CD4-positive, CD25-positive, alpha-beta regulatory T cell (primary cell): ENCODE data around the gene MAP2. TPM values are rescaled to one million over a fixed set of nuclear protein-coding genes. Genes with fewer than 3 reads are reported as not detected.

Experiments used
- ATAC-seq, 2 donors: fragments of 150-1000 bp; cut with Tn5 transposase; one replicate each; pipeline ENCODE4 v1.10.0; 2021; ENCODE audit warnings: low read depth in 2 of 2, moderate number of reproducible peaks in 2 of 2, moderate library complexity in 1 of 2
- DNase-seq, 3 donors: peaks; one replicate each; pipeline versions ENCODE4 v3.0.0 to v3.0.0-alpha.2; 2012 to 2022; ENCODE audit warnings: mixed read lengths in 1 of 3
- H3K27ac ChIP-seq: one replicate; pipeline ENCODE4 v1.7.0; 2013; ENCODE audit warnings: mild to moderate bottlenecking, low read length; ENCODE audit not compliant: insufficient read depth, poor library complexity, severe bottlenecking
- H3K27me3 ChIP-seq: one replicate; pipeline ENCODE4 v1.7.0; 2013; ENCODE audit warnings: low read length; ENCODE audit not compliant: control insufficient read depth, insufficient read depth
- H3K36me3 ChIP-seq: one replicate; pipeline ENCODE4 v1.7.0; 2013; ENCODE audit warnings: mild to moderate bottlenecking, low read length, moderate library complexity; ENCODE audit not compliant: control insufficient read depth, insufficient read depth
- H3K4me1 ChIP-seq: 2 replicates; pipeline ENCODE4 v1.7.0; 2013; ENCODE audit warnings: mild to moderate bottlenecking, low read length; ENCODE audit not compliant: insufficient read depth, control insufficient read depth, poor library complexity, severe bottlenecking
- H3K4me3 ChIP-seq: one replicate; pipeline ENCODE4 v1.7.0; 2013; ENCODE audit warnings: low read depth, mild to moderate bottlenecking, low read length, moderate library complexity
- H3K9me3 ChIP-seq, 2 experiments: 1 replicate in 1 of 2; 2 replicates in 1 of 2; pipeline ENCODE4 v1.7.0; 2013; ENCODE audit warnings: low read length in 2 of 2, mild to moderate bottlenecking in 1 of 2, moderate library complexity in 1 of 2; ENCODE audit not compliant: control insufficient read depth in 2 of 2
- H3K27ac Mint-ChIP-seq, 3 donors: one replicate each; pipeline ENCODE4 v1.8.0; 2020 to 2022; ENCODE audit warnings: mild to moderate bottlenecking in 3 of 3, mixed read lengths in 3 of 3, moderate library complexity in 2 of 3
- H3K27me3 Mint-ChIP-seq: one replicate; pipeline ENCODE4 v1.8.0; 2022; ENCODE audit warnings: mild to moderate bottlenecking, mixed read lengths
- H3K36me3 Mint-ChIP-seq: one replicate; pipeline ENCODE4 v1.8.0; 2020; ENCODE audit warnings: mixed read lengths
- H3K4me1 Mint-ChIP-seq, 4 donors: one replicate each; pipeline ENCODE4 v1.8.0; 2020 to 2022; ENCODE audit warnings: mixed read lengths in 4 of 4, mild to moderate bottlenecking in 1 of 4
- H3K4me3 Mint-ChIP-seq, 4 donors: one replicate each; pipeline ENCODE4 v1.8.0; 2020 to 2022; ENCODE audit warnings: mild to moderate bottlenecking in 4 of 4, mixed read lengths in 4 of 4, moderate library complexity in 3 of 4
- H3K9me3 Mint-ChIP-seq, 7 donors: one replicate each; pipeline ENCODE4 v1.8.0; 2020 to 2022; ENCODE audit warnings: mixed read lengths in 7 of 7, mild to moderate bottlenecking in 3 of 7, moderate library complexity in 2 of 7
- polyA plus RNA-seq, 4 donors: library from polyadenylated mRNA; unstranded; fragments of 300-500 nt; fragmentation: Illumina TruSeq; gene quantifications; one replicate each; pipeline ENCODE4 v1.2.3, GENCODE V29; 2021
- total RNA-seq: library from RNA; stranded (reverse); gene quantifications from one replicate; pipeline ENCODE4 v1.2.3, GENCODE V29; 2022

The MAP2 gene
- total and polyA plus RNA-seq, 5 donors from 2014 or later = 0.16 to 1.1 TPM; not detected in 3

DNA sequence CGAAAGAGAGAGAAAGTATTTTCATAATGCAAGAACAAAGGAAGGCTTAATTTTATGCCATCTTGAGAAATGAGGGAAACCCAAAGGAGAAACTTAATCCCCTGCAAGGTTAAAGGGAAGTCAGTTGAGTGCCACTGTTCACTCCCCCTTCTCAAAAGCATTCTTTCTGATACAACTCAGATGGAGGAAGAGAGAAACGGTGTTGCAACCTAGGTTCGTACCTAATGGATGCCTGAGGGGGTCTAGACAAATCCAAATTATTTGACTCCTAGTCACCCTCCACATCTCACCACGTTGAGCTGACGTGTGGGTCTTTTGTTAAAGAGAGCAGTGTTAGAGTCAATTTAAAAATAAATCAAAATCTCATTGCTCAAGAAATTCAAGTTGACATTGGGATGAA lies 295.2 kb downstream of the MAP2 start:
- no peak overlapping the region for H3K4me3 Mint-ChIP-seq
- Histone ChIP-seq H3K4me1 (no peaks in the 10 kb centered on the region), H3K27ac (no peak overlapping the region), H3K9me3 (no peaks in the 10 kb centered on the region), H3K36me3 (no peaks in the 10 kb centered on the region), H3K27me3 (no peaks in the 10 kb centered on the region), H3K4me3 (no peak overlapping the region)
- H3K27ac Mint-ChIP-seq = no peak overlapping the region
- H3K4me1 Mint-ChIP-seq = no peaks in the 10 kb centered on the region
- H3K9me3 Mint-ChIP-seq = peaks cover 0 to 4% (median 0%) of the 10 kb centered on the region in 7 donors
- ATAC-seq = no peak
- no peaks in the 10 kb centered on the region for H3K27me3 Mint-ChIP-seq
- no peaks in the 10 kb centered on the region for H3K36me3 Mint-ChIP-seq
- DNase-seq = no peak

- Mint-ChIP-seq H3K27ac (no peak overlapping the region), H3K4me3 (no peak overlapping the region), H3K27me3 (no peaks in the 10 kb centered on the region), H3K36me3 (no peaks in the 10 kb centered on the region), H3K9me3 (peaks cover 0 to 4% (median 0%) of the 10 kb centered on the region in 7 donors), H3K4me1 (no peaks in the 10 kb centered on the region)
- H3K4me3 ChIP-seq = no peak overlapping the region
- H3K27me3 ChIP-seq = no peaks in the 10 kb centered on the region
- no peaks in the 10 kb centered on the region for H3K36me3 ChIP-seq
- ATAC-seq (no peak), DNase-seq (no peak)
- no peaks in the 10 kb centered on the region for H3K4me1 ChIP-seq
- no peaks in the 10 kb centered on the region for H3K9me3 ChIP-seq
- no peak overlapping the region for H3K27ac ChIP-seq
Observed at GRCh38 chr2:209721497-209721896, 297.6 kb downstream of the MAP2 start.

- Mint-ChIP-seq H3K27ac (no peak overlapping the region), H3K36me3 (no peaks in the 10 kb centered on the region), H3K27me3 (no peaks in the 10 kb centered on the region), H3K4me3 (no peak overlapping the region), H3K9me3 (peaks cover 0 to 2% (median 0%) of the 10 kb centered on the region in 7 donors), H3K4me1 (no peaks in the 10 kb centered on the region)
- DNase-seq (no peak), ATAC-seq (no peak)
- H3K4me1 ChIP-seq = no peaks in the 10 kb centered on the region
- H3K36me3 ChIP-seq = no peaks in the 10 kb centered on the region
- H3K4me3 ChIP-seq = no peak overlapping the region
- H3K27ac ChIP-seq = no peak overlapping the region
- no peaks in the 10 kb centered on the region for H3K27me3 ChIP-seq
- no peaks in the 10 kb centered on the region for H3K9me3 ChIP-seq
Observed at GRCh38 chr2:209726311-209726710, 302.5 kb downstream of the MAP2 start.

DNA sequence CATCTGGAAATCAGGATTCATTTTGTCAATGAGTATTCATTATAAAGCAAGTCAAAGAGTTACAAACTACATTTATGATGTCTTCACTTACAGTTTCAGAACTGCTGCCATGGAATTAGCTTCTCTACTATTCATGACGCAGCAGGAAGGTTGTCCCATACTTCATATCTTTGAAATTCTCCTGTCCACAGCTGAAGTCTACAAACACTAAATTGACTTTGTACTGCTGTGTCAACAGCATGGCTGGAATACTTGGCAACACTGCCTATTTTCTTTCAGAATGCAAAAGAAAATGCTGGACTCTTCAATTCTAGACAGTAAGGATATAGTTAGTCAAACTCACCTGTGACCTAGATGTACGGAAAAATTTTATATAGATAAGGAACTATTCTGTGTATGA lies 303.2 kb downstream of the MAP2 start:
- ATAC-seq = no peak
- Histone ChIP-seq H3K27me3 (no peaks in the 10 kb centered on the region), H3K36me3 (no peaks in the 10 kb centered on the region), H3K27ac (no peak overlapping the region), H3K4me1 (no peaks in the 10 kb centered on the region), H3K9me3 (no peaks in the 10 kb centered on the region), H3K4me3 (no peak overlapping the region)
- H3K4me3 Mint-ChIP-seq = no peak overlapping the region
- no peaks in the 10 kb centered on the region for H3K4me1 Mint-ChIP-seq
- H3K9me3 Mint-ChIP-seq = peaks cover 0 to 2% (median 0%) of the 10 kb centered on the region in 7 donors
- no peaks in the 10 kb centered on the region for H3K36me3 Mint-ChIP-seq
- no peak overlapping the region for H3K27ac Mint-ChIP-seq
- no peaks in the 10 kb centered on the region for H3K27me3 Mint-ChIP-seq
- no peak for DNase-seq

DNA sequence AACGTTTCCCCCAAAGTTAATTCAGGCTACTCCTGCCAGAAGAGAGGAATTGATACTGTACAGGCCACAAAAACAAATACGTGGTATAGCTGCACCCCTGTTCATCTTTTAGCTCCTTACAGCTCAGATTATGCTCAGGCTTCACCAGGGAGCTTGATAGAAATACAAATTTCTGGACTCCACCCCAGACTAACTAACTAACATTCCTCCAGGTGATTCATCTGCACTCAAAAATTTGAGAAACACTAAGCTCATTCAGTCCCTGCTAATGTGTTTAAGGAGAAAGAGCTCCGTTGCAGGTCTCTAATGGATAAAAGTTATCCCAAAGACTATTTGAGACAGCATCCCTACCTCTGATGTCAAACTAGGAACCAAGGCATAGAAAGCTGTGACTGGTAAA lies 311.0 kb downstream of the MAP2 start:
- H3K4me3 Mint-ChIP-seq = no peak overlapping the region
- no peaks in the 10 kb centered on the region for H3K4me1 ChIP-seq
- no peak overlapping the region for H3K27ac ChIP-seq
- no peaks in the 10 kb centered on the region for H3K9me3 ChIP-seq
- H3K27ac Mint-ChIP-seq = no peak overlapping the region
- H3K36me3 ChIP-seq = no peaks in the 10 kb centered on the region
- H3K4me1 Mint-ChIP-seq = no peaks in the 10 kb centered on the region
- no peak overlapping the region for H3K4me3 ChIP-seq
- DNase-seq (no peak), ATAC-seq (no peak)
- H3K27me3 ChIP-seq = no peaks in the 10 kb centered on the region
- H3K36me3 Mint-ChIP-seq = no peaks in the 10 kb centered on the region
- no peaks in the 10 kb centered on the region for H3K27me3 Mint-ChIP-seq
- H3K9me3 Mint-ChIP-seq = no peaks in the 10 kb centered on the region

DNA sequence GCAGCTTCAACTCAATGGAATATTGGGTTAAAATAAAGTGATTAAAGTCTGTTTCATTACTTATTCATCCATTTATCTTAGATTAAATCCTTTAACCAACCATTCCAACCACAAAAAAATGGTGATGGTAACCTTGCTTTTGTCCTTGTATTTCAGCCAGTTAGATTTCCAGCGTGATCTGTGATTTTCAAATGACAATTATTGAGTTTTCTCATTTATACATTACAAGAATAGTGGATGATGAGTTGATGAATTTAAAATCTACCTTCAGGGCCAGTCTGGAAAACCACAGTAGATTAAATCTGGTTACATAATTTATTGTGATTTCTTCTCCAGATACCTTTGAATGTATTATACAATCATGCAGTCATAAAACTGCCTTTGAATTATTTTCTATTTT lies 318.1 kb downstream of the MAP2 start:
- H3K27ac Mint-ChIP-seq = no peak overlapping the region
- Histone ChIP-seq H3K36me3 (no peaks in the 10 kb centered on the region), H3K27ac (no peak overlapping the region), H3K4me3 (no peak overlapping the region), H3K9me3 (no peaks in the 10 kb centered on the region), H3K4me1 (no peaks in the 10 kb centered on the region), H3K27me3 (no peaks in the 10 kb centered on the region)
- H3K4me3 Mint-ChIP-seq = no peak overlapping the region
- H3K9me3 Mint-ChIP-seq = peaks cover 0 to 4% (median 0%) of the 10 kb centered on the region in 7 donors
- H3K27me3 Mint-ChIP-seq = no peaks in the 10 kb centered on the region
- DNase-seq (no peak), ATAC-seq (no peak)
- H3K4me1 Mint-ChIP-seq = no peaks in the 10 kb centered on the region
- H3K36me3 Mint-ChIP-seq = no peaks in the 10 kb centered on the region

DNA sequence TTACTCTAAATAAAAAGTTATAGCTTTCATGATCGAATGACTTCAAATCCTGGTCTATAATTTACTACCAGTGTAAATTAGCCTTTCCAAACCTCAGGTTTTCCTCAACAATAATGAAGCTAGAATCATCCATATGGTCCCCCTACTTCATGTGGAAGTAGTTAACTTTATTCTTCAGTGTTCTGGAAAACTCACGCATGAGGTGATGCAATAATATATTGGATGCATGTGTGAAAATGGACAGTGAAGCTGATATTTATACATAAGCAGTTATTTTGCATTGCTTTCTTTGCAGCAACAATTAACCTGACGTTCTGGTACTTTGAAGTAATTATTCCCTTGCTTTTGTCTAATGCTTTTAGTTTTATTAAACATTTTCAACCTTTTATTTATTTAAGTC lies 329.2 kb downstream of the MAP2 start:
- Histone ChIP-seq H3K27me3 (no peaks in the 10 kb centered on the region), H3K4me3 (no peak overlapping the region), H3K36me3 (no peaks in the 10 kb centered on the region), H3K27ac (no peak overlapping the region), H3K9me3 (no peaks in the 10 kb centered on the region), H3K4me1 (no peaks in the 10 kb centered on the region)
- DNase-seq (no peak), ATAC-seq (no peak)
- Mint-ChIP-seq H3K36me3 (no peaks in the 10 kb centered on the region), H3K27me3 (no peaks in the 10 kb centered on the region), H3K9me3 (peaks cover 0 to 5% (median 0%) of the 10 kb centered on the region in 7 donors), H3K4me3 (no peak overlapping the region), H3K27ac (no peak overlapping the region), H3K4me1 (no peaks in the 10 kb centered on the region)

GRCh38 chr2:209757163-209757562 lies 333.3 kb downstream of the MAP2 start:
- DNase-seq (no peak), ATAC-seq (no peak)
- Mint-ChIP-seq H3K36me3 (no peaks in the 10 kb centered on the region), H3K27me3 (no peaks in the 10 kb centered on the region), H3K9me3 (peaks cover 0 to 8% (median 1%) of the 10 kb centered on the region in 7 donors), H3K4me3 (no peak overlapping the region), H3K4me1 (no peaks in the 10 kb centered on the region), H3K27ac (peak overlapping the region in 1 of 3 donors; percentile 17)
- no peak overlapping the region for H3K4me3 ChIP-seq
- H3K4me1 ChIP-seq = no peaks in the 10 kb centered on the region
- H3K9me3 ChIP-seq = no peaks in the 10 kb centered on the region
- no peaks in the 10 kb centered on the region for H3K27me3 ChIP-seq
- no peaks in the 10 kb centered on the region for H3K36me3 ChIP-seq
- H3K27ac ChIP-seq = no peak overlapping the region
